KMS-11 (cell line): Measurements from ENCODE around the gene STIMATE.

Experiments used
- H2AFZ ChIP-seq: fragments of 200-600 bp; sonication (generic); 2 replicates; pipeline ENCODE4 v1.6.1; 2016; ENCODE audit warnings: antibody characterized with exemption, mixed run types, low read depth
- H3K27ac ChIP-seq: fragments of 200-600 bp; sonication (generic); 2 replicates; pipeline ENCODE4 v1.6.1; 2016; ENCODE audit warnings: mild to moderate bottlenecking, mixed run types
- H3K27me3 ChIP-seq: fragments of 200-600 bp; sonication (generic); 2 replicates; pipeline ENCODE4 v1.6.1; 2017; ENCODE audit warnings: mild to moderate bottlenecking, low read depth, mixed run types, moderate library complexity; ENCODE audit not compliant: insufficient read depth
- H3K36me3 ChIP-seq: fragments of 200-600 bp; sonication (generic); 2 replicates; pipeline ENCODE4 v1.6.1; 2017; ENCODE audit warnings: mild to moderate bottlenecking, mixed run types; ENCODE audit not compliant: insufficient read depth
- H3K4me1 ChIP-seq: fragments of 200-600 bp; sonication (generic); 2 replicates; pipeline ENCODE4 v1.6.1; 2016; ENCODE audit warnings: mild to moderate bottlenecking, low read depth, mixed run types; ENCODE audit not compliant: poor library complexity, severe bottlenecking
- H3K4me2 ChIP-seq: fragments of 200-600 bp; sonication (generic); 2 replicates; pipeline ENCODE4 v1.7.0; 2016; ENCODE audit warnings: mild to moderate bottlenecking, mixed run types
- H3K4me3 ChIP-seq: fragments of 200-600 bp; sonication (generic); IDR thresholded peaks from 2 replicates; pipeline ENCODE4 v1.6.1; 2017; ENCODE audit warnings: low read depth, low read length, mixed read lengths; ENCODE audit not compliant: insufficient read depth
- H3K79me2 ChIP-seq: fragments of 200-600 bp; sonication (generic); 2 replicates; pipeline ENCODE4 v1.6.1; 2016; ENCODE audit warnings: low read depth, mixed run types; ENCODE audit not compliant: insufficient read depth
- H3K9ac ChIP-seq: fragments of 200-600 bp; sonication (generic); 2 replicates; pipeline ENCODE4 v1.6.1; 2016; ENCODE audit warnings: mild to moderate bottlenecking, mixed run types
- H4K20me1 ChIP-seq: fragments of 200-600 bp; sonication (generic); 2 replicates; pipeline ENCODE4 v1.6.1; 2016; ENCODE audit warnings: mild to moderate bottlenecking, mixed run types; ENCODE audit not compliant: insufficient read depth
- CTCF ChIP-seq: fragments of 200-600 bp; sonication (generic); conservative IDR thresholded peaks from 2 replicates; pipeline ENCODE4 v1.6.1; 2017; ENCODE audit warnings: low read depth, mild to moderate bottlenecking, antibody characterized with exemption, low read length, moderate library complexity, mixed read lengths

The STIMATE gene

GRCh38 chr3:52904000-52904399 is 6.7 kb upstream of the STIMATE start:
- Histone ChIP-seq H3K36me3 (no peaks in the 10 kb centered on the region), H3K27ac (no peak overlapping the region), H2AFZ (no peak overlapping the region), H3K4me3 (no peak overlapping the region), H3K79me2 (no peaks in the 10 kb centered on the region), H3K27me3 (no peaks in the 10 kb centered on the region), H3K4me1 (no peaks in the 10 kb centered on the region), H3K4me2 (no peak overlapping the region), H4K20me1 (no peaks in the 10 kb centered on the region), H3K9ac (no peak overlapping the region)
- no peak for TF ChIP-seq CTCF

- TF ChIP-seq CTCF = no peak
- H3K4me1 ChIP-seq = no peaks in the 10 kb centered on the region
- H3K9ac ChIP-seq = peak overlapping the region; percentile 49; the same call in 1 of the 2 replicates
- H3K4me3 ChIP-seq = peak overlapping the region; percentile 21
- H3K4me2 ChIP-seq = peak overlapping the region; percentile 63
- no peaks in the 10 kb centered on the region for H3K27me3 ChIP-seq
- H3K79me2 ChIP-seq = no peaks in the 10 kb centered on the region
- no peak overlapping the region for H3K27ac ChIP-seq
- H3K36me3 ChIP-seq = no peaks in the 10 kb centered on the region
- H2AFZ ChIP-seq = peak overlapping the region; percentile 73
- H4K20me1 ChIP-seq = no peaks in the 10 kb centered on the region
These were observed 735 bp downstream of the STIMATE start for GRCh38 chr3:52896613-52897012.

GRCh38 chr3:52896151-52896550 is 1.2 kb downstream of the STIMATE start:
- Histone ChIP-seq H3K27me3 (no peaks in the 10 kb centered on the region), H3K4me1 (no peaks in the 10 kb centered on the region), H3K36me3 (no peaks in the 10 kb centered on the region), H3K4me2 (peak overlapping the region; percentile 63), H3K79me2 (no peaks in the 10 kb centered on the region), H2AFZ (no peak overlapping the region), H3K9ac (no peak overlapping the region), H3K27ac (no peak overlapping the region), H3K4me3 (no peak overlapping the region), H4K20me1 (no peaks in the 10 kb centered on the region)
- TF ChIP-seq CTCF = no peak

GRCh38 chr3:52895418-52895817 is 1.9 kb downstream of the STIMATE start:
- H3K4me1 ChIP-seq = no peaks in the 10 kb centered on the region
- no peak overlapping the region for H3K4me3 ChIP-seq
- no peak overlapping the region for H3K9ac ChIP-seq
- H3K36me3 ChIP-seq = no peaks in the 10 kb centered on the region
- H3K27me3 ChIP-seq = no peaks in the 10 kb centered on the region
- H4K20me1 ChIP-seq = no peaks in the 10 kb centered on the region
- H3K27ac ChIP-seq = no peak overlapping the region
- H3K4me2 ChIP-seq = no peak overlapping the region
- no peaks in the 10 kb centered on the region for H3K79me2 ChIP-seq
- TF ChIP-seq CTCF = no peak
- no peak overlapping the region for H2AFZ ChIP-seq
